ENCODE data around the gene INSL3. TPM values are rescaled to one million over a fixed set of nuclear protein-coding genes. Genes with fewer than 3 reads are reported as not detected.

INSL3 gene
- total and polyA plus RNA-seq, 2 of the 8 experiments (the other 6 are each of a cell fraction or from before 2014, with no cell fraction given): 0.41 to 1.5 TPM

DNA sequence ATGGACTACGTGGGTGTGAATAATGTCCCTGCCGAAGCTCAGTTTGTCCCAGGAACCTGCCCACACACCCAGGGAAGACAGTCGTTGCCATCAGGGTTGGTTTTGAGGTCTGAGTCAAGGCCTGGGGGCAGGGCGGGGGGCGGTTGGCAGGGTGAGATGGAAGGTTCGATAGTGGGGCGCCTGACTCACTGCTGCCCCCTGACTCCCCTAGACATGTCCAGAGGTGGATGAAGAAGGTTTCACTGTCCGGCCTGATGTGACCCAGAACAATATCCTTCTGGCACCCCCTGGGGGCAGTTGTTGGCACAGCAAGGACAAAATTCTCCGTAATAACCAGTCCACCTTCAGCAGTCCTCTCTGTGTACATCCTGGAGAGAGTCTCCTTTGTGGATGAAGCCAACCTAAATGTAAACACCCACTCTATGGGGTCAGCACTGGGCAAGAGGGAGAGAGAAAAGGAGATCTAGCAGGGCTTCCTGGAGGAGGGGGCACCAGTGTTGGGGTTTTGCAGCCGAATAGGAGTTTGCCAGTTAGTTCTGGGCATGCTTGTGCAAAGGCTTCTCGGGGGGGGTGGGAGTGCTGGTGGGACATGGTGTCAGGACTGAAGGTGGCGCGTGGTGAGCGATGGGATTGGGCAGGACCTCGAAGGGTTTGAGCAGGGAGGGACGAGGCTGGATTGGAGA, 45.9 kb downstream of the INSL3 start (continued):
- TF ChIP-seq, protein P1, sequence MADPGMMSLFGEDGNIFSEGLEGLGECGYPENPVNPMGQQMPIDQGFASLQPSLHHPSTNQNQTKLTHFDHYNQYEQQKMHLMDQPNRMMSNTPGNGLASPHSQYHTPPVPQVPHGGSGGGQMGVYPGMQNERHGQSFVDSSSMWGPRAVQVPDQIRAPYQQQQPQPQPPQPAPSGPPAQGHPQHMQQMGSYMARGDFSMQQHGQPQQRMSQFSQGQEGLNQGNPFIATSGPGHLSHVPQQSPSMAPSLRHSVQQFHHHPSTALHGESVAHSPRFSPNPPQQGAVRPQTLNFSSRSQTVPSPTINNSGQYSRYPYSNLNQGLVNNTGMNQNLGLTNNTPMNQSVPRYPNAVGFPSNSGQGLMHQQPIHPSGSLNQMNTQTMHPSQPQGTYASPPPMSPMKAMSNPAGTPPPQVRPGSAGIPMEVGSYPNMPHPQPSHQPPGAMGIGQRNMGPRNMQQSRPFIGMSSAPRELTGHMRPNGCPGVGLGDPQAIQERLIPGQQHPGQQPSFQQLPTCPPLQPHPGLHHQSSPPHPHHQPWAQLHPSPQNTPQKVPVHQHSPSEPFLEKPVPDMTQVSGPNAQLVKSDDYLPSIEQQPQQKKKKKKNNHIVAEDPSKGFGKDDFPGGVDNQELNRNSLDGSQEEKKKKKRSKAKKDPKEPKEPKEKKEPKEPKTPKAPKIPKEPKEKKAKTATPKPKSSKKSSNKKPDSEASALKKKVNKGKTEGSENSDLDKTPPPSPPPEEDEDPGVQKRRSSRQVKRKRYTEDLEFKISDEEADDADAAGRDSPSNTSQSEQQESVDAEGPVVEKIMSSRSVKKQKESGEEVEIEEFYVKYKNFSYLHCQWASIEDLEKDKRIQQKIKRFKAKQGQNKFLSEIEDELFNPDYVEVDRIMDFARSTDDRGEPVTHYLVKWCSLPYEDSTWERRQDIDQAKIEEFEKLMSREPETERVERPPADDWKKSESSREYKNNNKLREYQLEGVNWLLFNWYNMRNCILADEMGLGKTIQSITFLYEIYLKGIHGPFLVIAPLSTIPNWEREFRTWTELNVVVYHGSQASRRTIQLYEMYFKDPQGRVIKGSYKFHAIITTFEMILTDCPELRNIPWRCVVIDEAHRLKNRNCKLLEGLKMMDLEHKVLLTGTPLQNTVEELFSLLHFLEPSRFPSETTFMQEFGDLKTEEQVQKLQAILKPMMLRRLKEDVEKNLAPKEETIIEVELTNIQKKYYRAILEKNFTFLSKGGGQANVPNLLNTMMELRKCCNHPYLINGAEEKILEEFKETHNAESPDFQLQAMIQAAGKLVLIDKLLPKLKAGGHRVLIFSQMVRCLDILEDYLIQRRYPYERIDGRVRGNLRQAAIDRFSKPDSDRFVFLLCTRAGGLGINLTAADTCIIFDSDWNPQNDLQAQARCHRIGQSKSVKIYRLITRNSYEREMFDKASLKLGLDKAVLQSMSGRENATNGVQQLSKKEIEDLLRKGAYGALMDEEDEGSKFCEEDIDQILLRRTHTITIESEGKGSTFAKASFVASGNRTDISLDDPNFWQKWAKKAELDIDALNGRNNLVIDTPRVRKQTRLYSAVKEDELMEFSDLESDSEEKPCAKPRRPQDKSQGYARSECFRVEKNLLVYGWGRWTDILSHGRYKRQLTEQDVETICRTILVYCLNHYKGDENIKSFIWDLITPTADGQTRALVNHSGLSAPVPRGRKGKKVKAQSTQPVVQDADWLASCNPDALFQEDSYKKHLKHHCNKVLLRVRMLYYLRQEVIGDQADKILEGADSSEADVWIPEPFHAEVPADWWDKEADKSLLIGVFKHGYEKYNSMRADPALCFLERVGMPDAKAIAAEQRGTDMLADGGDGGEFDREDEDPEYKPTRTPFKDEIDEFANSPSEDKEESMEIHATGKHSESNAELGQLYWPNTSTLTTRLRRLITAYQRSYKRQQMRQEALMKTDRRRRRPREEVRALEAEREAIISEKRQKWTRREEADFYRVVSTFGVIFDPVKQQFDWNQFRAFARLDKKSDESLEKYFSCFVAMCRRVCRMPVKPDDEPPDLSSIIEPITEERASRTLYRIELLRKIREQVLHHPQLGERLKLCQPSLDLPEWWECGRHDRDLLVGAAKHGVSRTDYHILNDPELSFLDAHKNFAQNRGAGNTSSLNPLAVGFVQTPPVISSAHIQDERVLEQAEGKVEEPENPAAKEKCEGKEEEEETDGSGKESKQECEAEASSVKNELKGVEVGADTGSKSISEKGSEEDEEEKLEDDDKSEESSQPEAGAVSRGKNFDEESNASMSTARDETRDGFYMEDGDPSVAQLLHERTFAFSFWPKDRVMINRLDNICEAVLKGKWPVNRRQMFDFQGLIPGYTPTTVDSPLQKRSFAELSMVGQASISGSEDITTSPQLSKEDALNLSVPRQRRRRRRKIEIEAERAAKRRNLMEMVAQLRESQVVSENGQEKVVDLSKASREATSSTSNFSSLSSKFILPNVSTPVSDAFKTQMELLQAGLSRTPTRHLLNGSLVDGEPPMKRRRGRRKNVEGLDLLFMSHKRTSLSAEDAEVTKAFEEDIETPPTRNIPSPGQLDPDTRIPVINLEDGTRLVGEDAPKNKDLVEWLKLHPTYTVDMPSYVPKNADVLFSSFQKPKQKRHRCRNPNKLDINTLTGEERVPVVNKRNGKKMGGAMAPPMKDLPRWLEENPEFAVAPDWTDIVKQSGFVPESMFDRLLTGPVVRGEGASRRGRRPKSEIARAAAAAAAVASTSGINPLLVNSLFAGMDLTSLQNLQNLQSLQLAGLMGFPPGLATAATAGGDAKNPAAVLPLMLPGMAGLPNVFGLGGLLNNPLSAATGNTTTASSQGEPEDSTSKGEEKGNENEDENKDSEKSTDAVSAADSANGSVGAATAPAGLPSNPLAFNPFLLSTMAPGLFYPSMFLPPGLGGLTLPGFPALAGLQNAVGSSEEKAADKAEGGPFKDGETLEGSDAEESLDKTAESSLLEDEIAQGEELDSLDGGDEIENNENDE (IDR thresholded peaks at IDR 0.05; ENCODE audit: insufficient replicate concordance, low read length): no peak
- TF ChIP-seq RAD21 (IDR thresholded peaks at IDR 0.05 in 1 of 2, conservative IDR thresholded peaks at IDR 0.05 in 1 of 2; ENCODE audit: low read depth in 2 of 2, low read length in 2 of 2): peak; percentile 55 to 76

Data from H1 (cell line).